GM19324 (cell line): ENCODE results near the gene SATB1.
"Not testable (repeated sequence)": the region's sequence is repeated elsewhere in the genome, so short reads cannot be mapped to it uniquely, and the experiment has no call there.

ENCODE experiments used
- ATAC-seq: cut with Tn5 transposase; IDR thresholded peaks from one replicate; pipeline ENCODE4 v1.9.1; 2021; ENCODE audit warnings: mild to moderate bottlenecking, moderate library complexity; ENCODE audit not compliant: unreplicated experiment, low FRiP score

SATB1 gene

GRCh38 chr3:18424729-18425640 lies at the start of gene SATB1:
Gene SATB1 (minus strand): TSS chr3:18425339. CDS start chr3:18420967, 4,372 bp downstream.
- peak; percentile 73 for ATAC-seq

- no peak for ATAC-seq
Measured at GRCh38 chr3:18474202-18474601, 49.1 kb upstream of the SATB1 start.

GRCh38 chr3:18469775-18470174 lies 44.6 kb upstream of the SATB1 start:
- no peak for ATAC-seq

GRCh38 chr3:18466136-18466535 lies 41.0 kb upstream of the SATB1 start:
- ATAC-seq = no peak

GRCh38 chr3:18454766-18455165 lies 29.6 kb upstream of the SATB1 start:
- ATAC-seq = no peak

GRCh38 chr3:18449618-18450017 lies 24.5 kb upstream of the SATB1 start:
- ATAC-seq = not testable (repeated sequence)

- no peak for ATAC-seq
Measured at GRCh38 chr3:18447720-18448119, 22.6 kb upstream of the SATB1 start.

- no peak for ATAC-seq
Measured at GRCh38 chr3:18446149-18446825, 21.1 kb upstream of the SATB1 start.

GRCh38 chr3:18445401-18446148 lies 20.4 kb upstream of the SATB1 start:
- ATAC-seq = peak; percentile 8

- peak; percentile 95 for ATAC-seq
Measured at GRCh38 chr3:18444595-18445400, 19.7 kb upstream of the SATB1 start.

- ATAC-seq = no peak
Measured at GRCh38 chr3:18443665-18444594, 18.8 kb upstream of the SATB1 start.

- ATAC-seq = no peak
Measured at GRCh38 chr3:18442756-18443664, 17.9 kb upstream of the SATB1 start.

GRCh38 chr3:18441551-18441950 lies 16.4 kb upstream of the SATB1 start:
- no peak for ATAC-seq

GRCh38 chr3:18440066-18440722 lies 15.1 kb upstream of the SATB1 start:
- ATAC-seq = no peak

- ATAC-seq = no peak
Measured at GRCh38 chr3:18439281-18439680, 14.1 kb upstream of the SATB1 start.

GRCh38 chr3:18438586-18438985 lies 13.4 kb upstream of the SATB1 start:
- no peak for ATAC-seq

- ATAC-seq = no peak
Measured at GRCh38 chr3:18436213-18436612, 11.1 kb upstream of the SATB1 start.

- ATAC-seq = no peak
Measured at GRCh38 chr3:18434711-18435110, 9.6 kb upstream of the SATB1 start.
